Spleen (tissue), 11 donors: Measurements from ENCODE around the gene TADA2B. TPM values are rescaled to one million over a fixed set of nuclear protein-coding genes. Genes with fewer than 3 reads are reported as not detected.

ENCODE experiments used
- DNase-seq: peaks from one replicate; pipeline ENCODE4 v3.0.0-alpha.2; 2020
- H3K27ac ChIP-seq, 8 donors: fragments of 200-600 bp; sonication (generic) in 7 of 8; 1 replicate in 4 of 8; 2 replicates in 4 of 8; pipeline versions ENCODE4 v1.5.0 to v1.8.0; 2016 to 2021; ENCODE audit warnings: inconsistent platforms in 4 of 8, mild to moderate bottlenecking in 4 of 8, moderate library complexity in 1 of 8
- H3K27me3 ChIP-seq, 7 donors: fragments of 200-600 bp; sonication (generic) in 6 of 7; replicated peaks in 1 of 7; 1 replicate in 4 of 7; 2 replicates in 3 of 7; pipeline versions ENCODE4 v1.5.0 to v1.8.0; 2016 to 2021; ENCODE audit warnings: inconsistent platforms in 3 of 7, mild to moderate bottlenecking in 1 of 7
- H3K36me3 ChIP-seq, 6 donors: fragments of 200-600 bp; sonication (generic) in 5 of 6; 1 replicate in 4 of 6; 2 replicates in 2 of 6; pipeline versions ENCODE4 v1.5.0 to v1.8.0; 2016 to 2021; ENCODE audit warnings: inconsistent platforms in 2 of 6
- H3K4me1 ChIP-seq, 6 donors: fragments of 200-600 bp; sonication (generic) in 5 of 6; 1 replicate in 3 of 6; 2 replicates in 3 of 6; pipeline versions ENCODE4 v1.5.0 to v1.8.0; 2016 to 2021; ENCODE audit warnings: inconsistent platforms in 3 of 6
- H3K4me3 ChIP-seq, 8 donors: fragments of 200-600 bp; sonication (generic) in 7 of 8; 1 replicate in 4 of 8; 2 replicates in 4 of 8; pipeline versions ENCODE4 v1.5.0 to v1.8.0; 2016 to 2021; ENCODE audit warnings: inconsistent platforms in 4 of 8, mild to moderate bottlenecking in 4 of 8, moderate library complexity in 2 of 8
- H3K9me3 ChIP-seq, 8 donors: fragments of 200-600 bp; sonication (generic) in 7 of 8; 1 replicate in 4 of 8; 2 replicates in 4 of 8; pipeline versions ENCODE4 v1.5.0 to v1.8.0; 2016 to 2021; ENCODE audit warnings: inconsistent platforms in 4 of 8
- CTCF ChIP-seq, 11 experiments: fragments of 200-600 bp in 7 of 11; fragments of 450-650 bp in 4 of 11; sonication (generic) in 4 of 11; IDR thresholded peaks in 8 of 11; conservative IDR thresholded peaks in 3 of 11; 1 replicate in 7 of 11; 2 replicates in 4 of 11; pipeline versions ENCODE4 v1.4.0 to v1.8.0; 2016 to 2021; ENCODE audit warnings: antibody characterized with exemption in 11 of 11, inconsistent platforms in 4 of 11, mild to moderate bottlenecking in 1 of 11
- POLR2A ChIP-seq, 3 donors: fragments of 450-650 bp; IDR thresholded peaks; one replicate each; pipeline ENCODE4 v1.5.1; 2017; ENCODE audit warnings: antibody characterized with exemption in 3 of 3, mild to moderate bottlenecking in 1 of 3
- POLR2AphosphoS5 ChIP-seq, 3 donors: sonication (generic); formaldehyde crosslinking; IDR thresholded peaks; one replicate each; pipeline ENCODE4 v1.5.1; 2017; ENCODE audit warnings: antibody characterized with exemption in 3 of 3
- WGBS, 5 donors: extraction: QIAGEN DNeasy Blood & Tissue Kit in 3 of 5; methylation state at CpG; one replicate each; pipeline versions ENCODE4 v1.1.5 to v1.1.7; 2013 to 2018; 5-methylcytosine and 5-hydroxymethylcytosine counted together
- intact Hi-C: fragments of 100-400 bp; cut with DNase I; formaldehyde crosslinking; loops from one replicate; pipeline ENCODE4 v1.15.0; 2023; ENCODE audit warnings: low total_unique reads
- polyA plus RNA-seq, 3 donors: library from polyadenylated mRNA; stranded (reverse); fragments of 200-250 nt; gene quantifications; one replicate each; pipeline ENCODE4 v1.2.1, GENCODE V29; 2013
- total RNA-seq, 7 donors: library from RNA; depleted of rRNA in 3 of 7; stranded (reverse); fragments of >200 nt in 3 of 7; fragmentation: NEBNext Ultra II Directional in 4 of 7; extraction: Animal tissue kit (Norgen Biotek cat#: 25700) in 4 of 7; gene quantifications; one replicate each; pipeline versions ENCODE4 v1.1.0 to v1.2.1, GENCODE V29; 2016 to 2021
- donor health status: healthy with polysubstance abuse.
- donor health status: DM: no; HTN: no; CAD: no; lungs with moderate emphysema.
- donor health status: DM: no; HTN: no; CAD: no.
- donor health status: Bipolar disorder and iron deficiency.
- donor health status: healthy.
- donor health status: DM: no; HTN: no; CAD: no.
- donor health status: DM: yes; HTN: yes; CAD: no.

The TADA2B gene
- total and polyA plus RNA-seq, 10 donors, result 9.9 to 32.2 (median 25.8) TPM

GRCh38 chr4:7000421-7001176, 42.6 kb upstream of the TADA2B start:
- H3K36me3 ChIP-seq, result peaks cover 11 to 100% (median 91%) of the 10 kb centered on the region in 6 donors
- intact Hi-C loops, result no loop called here
- H3K4me3 ChIP-seq, result no peak overlapping the region
- no peaks in the 10 kb centered on the region for H3K9me3 ChIP-seq
- no peak overlapping the region for H3K27ac ChIP-seq
- no peaks in the 10 kb centered on the region for H3K27me3 ChIP-seq
- WGBS, 5 donors, result 94 to 98% (median 98%) methylated on average over 17 to 18 of the region's 18 CpGs
- no peak for DNase-seq
- H3K4me1 ChIP-seq, result peaks cover 0 to 33% (median 4%) of the 10 kb centered on the region in 6 donors
- TF ChIP-seq POLR2AphosphoS5 (IDR thresholded peaks at IDR 0.05) (peak in 1 of 3 donors; percentile 32), CTCF (IDR thresholded peaks at IDR 0.05 in 8 of 11, conservative IDR thresholded peaks at IDR 0.05 in 3 of 11) (no peak), POLR2A (IDR thresholded peaks at IDR 0.05) (no peak)

GRCh38 chr4:7001271-7001670, 41.9 kb upstream of the TADA2B start:
- Histone ChIP-seq H3K4me1 (peaks cover 0 to 33% (median 4%) of the 10 kb centered on the region in 6 donors), H3K9me3 (no peaks in the 10 kb centered on the region), H3K36me3 (peaks cover 14 to 100% (median 87%) of the 10 kb centered on the region in 6 donors), H3K27me3 (no peaks in the 10 kb centered on the region), H3K4me3 (no peak overlapping the region), H3K27ac (no peak overlapping the region)
- WGBS, 5 donors, result 94 to 99% (median 96%) methylated on average over 7 of the region's 7 CpGs
- no peak for DNase-seq
- intact Hi-C loops, result no loop called here
- no peak for TF ChIP-seq CTCF (IDR thresholded peaks at IDR 0.05 in 8 of 11, conservative IDR thresholded peaks at IDR 0.05 in 3 of 11)
- no peak for TF ChIP-seq POLR2AphosphoS5 (IDR thresholded peaks at IDR 0.05)
- TF ChIP-seq POLR2A (IDR thresholded peaks at IDR 0.05), result no peak

DNA sequence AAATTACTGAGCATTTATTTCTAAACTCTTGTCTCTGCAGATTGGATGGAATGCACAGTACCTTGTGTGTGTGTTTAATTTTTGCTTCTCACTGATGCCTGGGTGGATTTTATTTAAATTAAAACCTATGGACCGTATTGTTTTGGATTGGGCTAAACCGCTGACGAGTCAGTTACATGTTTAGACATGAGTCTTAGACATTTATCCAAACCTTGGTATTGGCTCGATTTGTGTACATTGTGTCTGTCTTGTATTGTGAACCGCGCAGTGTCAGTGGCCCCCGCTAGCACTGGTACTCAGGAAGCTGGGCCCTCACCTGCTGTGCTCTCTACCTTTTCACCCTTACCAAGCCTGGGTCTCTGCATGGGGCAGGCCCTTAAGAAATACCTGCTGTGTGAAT, 40.8 kb upstream of the TADA2B start:
- no peak overlapping the region for H3K4me3 ChIP-seq
- peaks cover 0 to 33% (median 4%) of the 10 kb centered on the region in 6 donors for H3K4me1 ChIP-seq
- no peaks in the 10 kb centered on the region for H3K9me3 ChIP-seq
- DNase-seq, result no peak
- no peak overlapping the region for H3K27ac ChIP-seq
- TF ChIP-seq POLR2A (IDR thresholded peaks at IDR 0.05), result no peak
- TF ChIP-seq CTCF (IDR thresholded peaks at IDR 0.05 in 8 of 11, conservative IDR thresholded peaks at IDR 0.05 in 3 of 11), result no peak
- TF ChIP-seq POLR2AphosphoS5 (IDR thresholded peaks at IDR 0.05), result no peak
- no peaks in the 10 kb centered on the region for H3K27me3 ChIP-seq
- 96 to 97% (median 97%) methylated on average over 7 of the region's 7 CpGs for WGBS, 5 donors
- intact Hi-C loops, result no loop called here
- peaks cover 14 to 100% (median 83%) of the 10 kb centered on the region in 6 donors for H3K36me3 ChIP-seq

GRCh38 chr4:7003176-7003878, 39.8 kb upstream of the TADA2B start:
- Histone ChIP-seq H3K27me3 (no peaks in the 10 kb centered on the region), H3K36me3 (peaks cover 14 to 100% (median 87%) of the 10 kb centered on the region in 6 donors), H3K9me3 (no peaks in the 10 kb centered on the region), H3K4me3 (no peak overlapping the region), H3K4me1 (peaks cover 0 to 30% (median 4%) of the 10 kb centered on the region in 6 donors), H3K27ac (no peak overlapping the region)
- WGBS, 5 donors, result 86 to 90% (median 87%) methylated on average over 11 of the region's 11 CpGs
- intact Hi-C loops, result no loop called here
- no peak for TF ChIP-seq POLR2AphosphoS5 (IDR thresholded peaks at IDR 0.05)
- no peak for TF ChIP-seq CTCF (IDR thresholded peaks at IDR 0.05 in 8 of 11, conservative IDR thresholded peaks at IDR 0.05 in 3 of 11)
- no peak for TF ChIP-seq POLR2A (IDR thresholded peaks at IDR 0.05)
- no peak for DNase-seq
